ENCODE results near the gene APOO. TPM values are rescaled to one million over a fixed set of nuclear protein-coding genes. Genes with fewer than 3 reads are reported as not detected.

The APOO gene
- total and polyA plus RNA-seq, 2 of the 13 experiments (the other 11 are each of a cell fraction or from before 2014, with no cell fraction given): 9.7 to 22.1 TPM

GRCh38 chrX:23932046-23932445, 24.3 kb upstream of the APOO start:
- FAIRE-seq (peak; percentile 34), DNase-seq (ENCODE audit: low spot score) (no peak), ATAC-seq (no peak)
- Histone ChIP-seq H3K27me3 (ENCODE audit: control insufficient read depth in 1 of 2, insufficient read depth in 2 of 2, low read length in 2 of 2) (no peaks in the 10 kb centered on the region), H3K4me1 (ENCODE audit: insufficient read depth, low read length) (0 out of 2 replicates have a peak, but pooled peaks cover 7% of the 10 kb centered on the region), H2AFZ (ENCODE audit: low read length) (no peak overlapping the region), H3K9ac (ENCODE audit: insufficient read depth, low read depth, low read length) (no peak overlapping the region), H4K20me1 (ENCODE audit: insufficient read depth, low read length) (no peaks in the 10 kb centered on the region), H3K4me2 (ENCODE audit: low read depth, low read length) (no peak overlapping the region), H3K79me2 (ENCODE audit: insufficient read depth, low read length) (no peaks in the 10 kb centered on the region), H3K9me3 (ENCODE audit: low read length) (no peaks in the 10 kb centered on the region), H3K36me3 (replicated peaks in 1 of 2; ENCODE audit: control insufficient read depth in 1 of 2, insufficient read depth in 2 of 2, low read length in 2 of 2) (no peaks in the 10 kb centered on the region), H3K27ac (ENCODE audit: extremely low read length, insufficient read depth, low read length) (no peak overlapping the region), H3K4me3 (replicated peaks in 1 of 3; ENCODE audit: insufficient read depth in 1 of 3, low read depth in 2 of 3, low read length in 3 of 3) (no peak overlapping the region)
- WGBS (ENCODE audit: low lambda C conversion rate): 0% methylated on average over 1 of the region's 1 CpG
- intact Hi-C loops (cut with micrococcal nuclease; ENCODE audit: unreplicated experiment) (no loop called here), in situ Hi-C loops (cut with HindIII; ENCODE audit: extremely low pct_ligation_motif_present, low pct_unique_long_range_greater_than_20kb) (no loop called here)
- BruUV-seq (replicated peaks): no TSS peak
- ChIA-PET POLR2A (no interaction called here), CTCF (ENCODE audit: low intra/inter-chr PET ratio, low total read pairs) (no interaction called here)
- TF ChIP-seq, protein P1, sequence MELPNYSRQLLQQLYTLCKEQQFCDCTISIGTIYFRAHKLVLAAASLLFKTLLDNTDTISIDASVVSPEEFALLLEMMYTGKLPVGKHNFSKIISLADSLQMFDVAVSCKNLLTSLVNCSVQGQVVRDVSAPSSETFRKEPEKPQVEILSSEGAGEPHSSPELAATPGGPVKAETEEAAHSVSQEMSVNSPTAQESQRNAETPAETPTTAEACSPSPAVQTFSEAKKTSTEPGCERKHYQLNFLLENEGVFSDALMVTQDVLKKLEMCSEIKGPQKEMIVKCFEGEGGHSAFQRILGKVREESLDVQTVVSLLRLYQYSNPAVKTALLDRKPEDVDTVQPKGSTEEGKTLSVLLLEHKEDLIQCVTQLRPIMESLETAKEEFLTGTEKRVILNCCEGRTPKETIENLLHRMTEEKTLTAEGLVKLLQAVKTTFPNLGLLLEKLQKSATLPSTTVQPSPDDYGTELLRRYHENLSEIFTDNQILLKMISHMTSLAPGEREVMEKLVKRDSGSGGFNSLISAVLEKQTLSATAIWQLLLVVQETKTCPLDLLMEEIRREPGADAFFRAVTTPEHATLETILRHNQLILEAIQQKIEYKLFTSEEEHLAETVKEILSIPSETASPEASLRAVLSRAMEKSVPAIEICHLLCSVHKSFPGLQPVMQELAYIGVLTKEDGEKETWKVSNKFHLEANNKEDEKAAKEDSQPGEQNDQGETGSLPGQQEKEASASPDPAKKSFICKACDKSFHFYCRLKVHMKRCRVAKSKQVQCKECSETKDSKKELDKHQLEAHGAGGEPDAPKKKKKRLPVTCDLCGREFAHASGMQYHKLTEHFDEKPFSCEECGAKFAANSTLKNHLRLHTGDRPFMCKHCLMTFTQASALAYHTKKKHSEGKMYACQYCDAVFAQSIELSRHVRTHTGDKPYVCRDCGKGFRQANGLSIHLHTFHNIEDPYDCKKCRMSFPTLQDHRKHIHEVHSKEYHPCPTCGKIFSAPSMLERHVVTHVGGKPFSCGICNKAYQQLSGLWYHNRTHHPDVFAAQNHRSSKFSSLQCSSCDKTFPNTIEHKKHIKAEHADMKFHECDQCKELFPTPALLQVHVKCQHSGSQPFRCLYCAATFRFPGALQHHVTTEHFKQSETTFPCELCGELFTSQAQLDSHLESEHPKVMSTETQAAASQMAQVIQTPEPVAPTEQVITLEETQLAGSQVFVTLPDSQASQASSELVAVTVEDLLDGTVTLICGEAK (IDR thresholded peaks at IDR 0.05): no peak
- TF ChIP-seq, protein P1 (CRISPR knock-in tag; IDR thresholded peaks at IDR 0.05): no peak
- TF ChIP-seq ATRX (CRISPR knock-in tag; IDR thresholded peaks at IDR 0.05; ENCODE audit: borderline replicate concordance) (no peak), ARNTL (CRISPR knock-in tag; IDR thresholded peaks at IDR 0.05) (no peak), ZNF775 (CRISPR knock-in tag; IDR thresholded peaks at IDR 0.05; ENCODE audit: borderline replicate concordance) (no peak), ZNF672 (CRISPR knock-in tag; IDR thresholded peaks at IDR 0.05) (no peak), SNAI1 (CRISPR knock-in tag; IDR thresholded peaks at IDR 0.05; ENCODE audit: borderline replicate concordance) (no peak), ZBTB3 (CRISPR knock-in tag; IDR thresholded peaks at IDR 0.05; ENCODE audit: borderline replicate concordance, low read depth) (no peak), SETDB1 (CRISPR knock-in tag; IDR thresholded peaks at IDR 0.05; ENCODE audit: borderline replicate concordance) (no peak), HOXA7 (CRISPR knock-in tag; IDR thresholded peaks at IDR 0.05) (no peak), TGIF2 (CRISPR knock-in tag; IDR thresholded peaks at IDR 0.05) (no peak), JUN (CRISPR knock-in tag; IDR thresholded peaks at IDR 0.05) (no peak), RAD21 (CRISPR knock-in tag; IDR thresholded peaks at IDR 0.05) (no peak), ZBTB1 (CRISPR knock-in tag; IDR thresholded peaks at IDR 0.05; ENCODE audit: borderline replicate concordance) (no peak), ZNF275 (CRISPR knock-in tag; IDR thresholded peaks at IDR 0.05; ENCODE audit: borderline replicate concordance) (no peak), ASH2L (IDR thresholded peaks at IDR 0.05; ENCODE audit: insufficient read length, low read depth, low read length) (no peak), ZFP36L1 (CRISPR knock-in tag; IDR thresholded peaks at IDR 0.05) (no peak)
